GM12892 (cell line): ENCODE measurements around the gene CORO2B.

Experiments used
- POLR2A ChIP-seq: IDR thresholded peaks from 2 replicates; pipeline ENCODE4 v1.6.1; 2011; ENCODE audit warnings: low read depth, low read length, control low read depth
- POLR2AphosphoS5 ChIP-seq: IDR thresholded peaks from 2 replicates; pipeline ENCODE4 v1.6.1; 2011; ENCODE audit warnings: low read depth, low read length, control low read depth

DNA sequence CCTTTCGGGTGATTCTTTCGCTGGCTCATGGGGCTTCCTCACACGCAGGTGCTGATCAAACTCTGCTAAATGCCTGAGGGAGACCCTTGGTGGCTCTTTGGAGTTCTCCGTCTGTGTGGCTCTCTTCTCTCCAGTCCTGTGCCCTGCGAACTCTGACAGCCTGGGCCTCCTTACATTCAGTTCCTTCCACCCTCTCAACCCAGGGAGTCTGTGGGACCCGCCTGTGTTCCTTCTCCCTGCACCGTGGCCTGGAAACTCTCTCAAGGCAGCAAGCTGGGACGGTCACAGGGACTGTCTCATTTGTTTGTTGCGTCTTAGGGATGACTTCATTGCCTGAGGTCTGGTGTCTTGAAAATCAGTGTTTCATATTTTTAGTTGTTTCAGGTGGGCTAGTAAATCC lies 37.0 kb upstream of the CORO2B start:
- TF ChIP-seq POLR2A (no peak), POLR2AphosphoS5 (no peak)
